Vagina (tissue), 2 donors: ENCODE measurements around the gene OMP. TPM values are rescaled to one million over a fixed set of nuclear protein-coding genes. Genes with fewer than 3 reads are reported as not detected.
A peak's percentile ranks its signal among the peaks of the same experiment; 100 is the strongest.

ENCODE experiments used
- DNase-seq, 2 donors: peaks; one replicate each; pipeline ENCODE4 v3.0.0-alpha.2; 2017; ENCODE audit errors: extremely low spot score in 2 of 2
- H3K27ac ChIP-seq: fragments of 200-600 bp; sonication (generic); one replicate; pipeline ENCODE4 v1.5.1; 2019
- H3K27me3 ChIP-seq: fragments of 200-600 bp; sonication (generic); one replicate; pipeline ENCODE4 v1.5.1; 2019
- H3K36me3 ChIP-seq, 2 donors: fragments of 200-600 bp; sonication (generic); one replicate each; pipeline ENCODE4 v1.5.1; 2017 to 2019
- H3K4me1 ChIP-seq: fragments of 200-600 bp; sonication (generic); one replicate; pipeline ENCODE4 v1.5.1; 2019
- H3K4me3 ChIP-seq, 2 donors: fragments of 200-600 bp; sonication (generic); 1 replicate in 1 of 2; 2 replicates in 1 of 2; pipeline ENCODE4 v1.5.1; 2016 to 2019
- H3K9me3 ChIP-seq: fragments of 200-600 bp; sonication (generic); one replicate; pipeline ENCODE4 v1.5.1; 2019
- POLR2A ChIP-seq, 2 donors: fragments of 450-650 bp; IDR thresholded peaks; one replicate each; pipeline ENCODE4 v1.6.1; 2017; ENCODE audit warnings: antibody characterized with exemption in 2 of 2, mild to moderate bottlenecking in 2 of 2, moderate library complexity in 2 of 2
- POLR2AphosphoS5 ChIP-seq, 2 donors: sonication (generic); formaldehyde crosslinking; IDR thresholded peaks; one replicate each; pipeline ENCODE4 v1.9.0; 2017; ENCODE audit warnings: antibody characterized with exemption in 2 of 2, mild to moderate bottlenecking in 2 of 2, low read depth in 1 of 2; ENCODE audit not compliant: insufficient read depth in 1 of 2
- intact Hi-C: fragments of 100-400 bp; cut with DNase I; formaldehyde crosslinking; loops from one replicate; pipeline ENCODE4 v1.15.1; 2023
- total RNA-seq: library from RNA; depleted of rRNA; stranded (reverse); fragments of >200 nt; gene quantifications from one replicate; pipeline ENCODE4 v1.2.3, GENCODE V29; 2016
- TF ChIP-seq, protein P1 (sequence below), 3 experiments: fragments of 450-650 bp in 2 of 3; fragments of 200-600 bp in 1 of 3; sonication (generic) in 1 of 3; IDR thresholded peaks; one replicate each; pipeline ENCODE4 v1.5.1; 2017 to 2019; ENCODE audit warnings: antibody characterized with exemption in 3 of 3, mild to moderate bottlenecking in 2 of 3, moderate library complexity in 2 of 3

OMP gene
- total RNA-seq, 1 donor from 2014 or later: not detected

DNA sequence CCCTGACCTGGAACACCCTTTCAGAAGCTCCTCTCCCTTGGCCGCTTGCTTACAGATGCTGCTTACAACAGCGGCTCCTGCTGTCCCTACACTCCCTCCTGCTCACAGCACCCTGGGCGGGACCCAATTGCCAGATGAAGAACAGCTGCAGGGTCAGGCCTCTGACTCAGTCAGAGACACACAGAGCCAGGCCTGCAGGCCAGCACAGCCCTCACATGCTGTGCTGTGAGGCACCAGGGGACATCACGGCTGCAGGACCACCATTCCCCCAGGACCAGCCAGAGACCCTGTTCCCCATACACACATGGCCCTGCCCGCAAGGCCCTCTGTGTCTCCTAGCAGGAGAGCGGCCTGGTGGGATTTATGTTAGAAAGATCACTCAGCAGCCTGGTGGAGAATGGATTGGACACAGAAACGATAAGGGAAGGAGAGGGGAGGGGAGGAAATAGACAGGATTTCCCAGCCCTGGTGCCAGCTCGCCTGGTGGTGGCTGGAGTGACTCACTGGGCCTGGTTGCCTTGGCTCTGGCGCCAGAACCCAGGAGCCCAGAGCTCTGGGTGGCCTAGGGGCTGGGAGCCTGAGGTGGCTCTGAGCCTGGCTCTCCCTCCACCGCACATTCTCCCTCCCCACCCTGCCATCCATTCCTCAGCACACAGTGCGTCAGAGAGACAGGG is 29.2 kb upstream of the OMP start:
- peak in 1 of 2 donors; percentile 97 for DNase-seq
- TF ChIP-seq POLR2AphosphoS5 (IDR thresholded peaks at IDR 0.05; ENCODE audit: insufficient read depth in 1 of 2, low read depth in 1 of 2) (peak; percentile 87 to 91), POLR2A (IDR thresholded peaks at IDR 0.05) (no peak)
- TF ChIP-seq, protein P1, sequence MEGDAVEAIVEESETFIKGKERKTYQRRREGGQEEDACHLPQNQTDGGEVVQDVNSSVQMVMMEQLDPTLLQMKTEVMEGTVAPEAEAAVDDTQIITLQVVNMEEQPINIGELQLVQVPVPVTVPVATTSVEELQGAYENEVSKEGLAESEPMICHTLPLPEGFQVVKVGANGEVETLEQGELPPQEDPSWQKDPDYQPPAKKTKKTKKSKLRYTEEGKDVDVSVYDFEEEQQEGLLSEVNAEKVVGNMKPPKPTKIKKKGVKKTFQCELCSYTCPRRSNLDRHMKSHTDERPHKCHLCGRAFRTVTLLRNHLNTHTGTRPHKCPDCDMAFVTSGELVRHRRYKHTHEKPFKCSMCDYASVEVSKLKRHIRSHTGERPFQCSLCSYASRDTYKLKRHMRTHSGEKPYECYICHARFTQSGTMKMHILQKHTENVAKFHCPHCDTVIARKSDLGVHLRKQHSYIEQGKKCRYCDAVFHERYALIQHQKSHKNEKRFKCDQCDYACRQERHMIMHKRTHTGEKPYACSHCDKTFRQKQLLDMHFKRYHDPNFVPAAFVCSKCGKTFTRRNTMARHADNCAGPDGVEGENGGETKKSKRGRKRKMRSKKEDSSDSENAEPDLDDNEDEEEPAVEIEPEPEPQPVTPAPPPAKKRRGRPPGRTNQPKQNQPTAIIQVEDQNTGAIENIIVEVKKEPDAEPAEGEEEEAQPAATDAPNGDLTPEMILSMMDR (IDR thresholded peaks at IDR 0.05): peak; percentile 35 to 43 (median 39)
- intact Hi-C loops: no loop called here
- Histone ChIP-seq H3K4me1 (peaks cover 45% of the 10 kb centered on the region), H3K27me3 (no peaks in the 10 kb centered on the region), H3K27ac (peak overlapping the region; percentile 93), H3K9me3 (no peaks in the 10 kb centered on the region), H3K4me3 (no peak overlapping the region), H3K36me3 (no peaks in the 10 kb centered on the region)

GRCh38 chr11:77074205-77074604 is 28.4 kb upstream of the OMP start:
- no peaks in the 10 kb centered on the region for H3K9me3 ChIP-seq
- no peak overlapping the region for H3K4me3 ChIP-seq
- H3K4me1 ChIP-seq: peaks cover 41% of the 10 kb centered on the region
- H3K27ac ChIP-seq: peak overlapping the region; percentile 93
- no peak for DNase-seq
- no peaks in the 10 kb centered on the region for H3K27me3 ChIP-seq
- TF ChIP-seq POLR2AphosphoS5 (IDR thresholded peaks at IDR 0.05; ENCODE audit: insufficient read depth in 1 of 2, low read depth in 1 of 2) (no peak), POLR2A (IDR thresholded peaks at IDR 0.05) (no peak)
- TF ChIP-seq, protein P1 (IDR thresholded peaks at IDR 0.05): no peak
- intact Hi-C loops: no loop called here
- H3K36me3 ChIP-seq: no peaks in the 10 kb centered on the region

- H3K27ac ChIP-seq: peak overlapping the region; percentile 93
- intact Hi-C loops: no loop called here
- H3K4me1 ChIP-seq: peaks cover 41% of the 10 kb centered on the region
- H3K9me3 ChIP-seq: no peaks in the 10 kb centered on the region
- no peaks in the 10 kb centered on the region for H3K36me3 ChIP-seq
- TF ChIP-seq, protein P1 (IDR thresholded peaks at IDR 0.05): no peak
- no peak overlapping the region for H3K4me3 ChIP-seq
- no peak for DNase-seq
- no peaks in the 10 kb centered on the region for H3K27me3 ChIP-seq
These were observed 27.9 kb upstream of the OMP start for GRCh38 chr11:77074626-77075221.

- peak overlapping the region; percentile 93 for H3K27ac ChIP-seq
- no peak for DNase-seq
- H3K36me3 ChIP-seq: no peaks in the 10 kb centered on the region
- no peaks in the 10 kb centered on the region for H3K9me3 ChIP-seq
- TF ChIP-seq POLR2AphosphoS5 (IDR thresholded peaks at IDR 0.05; ENCODE audit: insufficient read depth in 1 of 2, low read depth in 1 of 2): no peak
- peaks cover 41% of the 10 kb centered on the region for H3K4me1 ChIP-seq
- no peaks in the 10 kb centered on the region for H3K27me3 ChIP-seq
- H3K4me3 ChIP-seq: no peak overlapping the region
- intact Hi-C loops: no loop called here
These were observed 27.2 kb upstream of the OMP start for GRCh38 chr11:77075425-77075905.

DNA sequence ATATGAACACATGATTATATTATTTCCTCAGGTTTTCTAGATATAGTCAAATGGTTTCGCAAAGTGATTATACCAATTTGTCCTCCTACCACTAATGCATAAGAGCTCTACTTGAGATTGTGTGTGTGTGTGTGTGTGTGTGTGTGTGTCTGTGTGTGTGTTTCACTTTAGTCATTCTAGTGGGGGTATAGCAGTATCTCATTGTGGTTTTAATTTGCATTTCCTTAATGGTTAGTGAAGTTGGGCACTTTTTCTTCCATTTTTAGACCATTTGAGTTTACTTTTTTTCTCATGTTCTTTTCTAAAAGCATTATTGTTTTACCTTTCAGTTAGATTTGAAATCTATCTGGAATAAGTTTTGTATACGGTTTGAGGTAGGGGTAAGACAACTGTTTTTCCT is 23.0 kb upstream of the OMP start:
- intact Hi-C loops: loop anchor here (5.0 kb wide), 1 partner anchor 1377 kb away; no protein-coding TSS in a partner anchor
- Histone ChIP-seq H3K27ac (no peak overlapping the region), H3K36me3 (no peaks in the 10 kb centered on the region), H3K4me1 (peaks cover 33% of the 10 kb centered on the region), H3K27me3 (no peaks in the 10 kb centered on the region), H3K9me3 (no peaks in the 10 kb centered on the region), H3K4me3 (no peak overlapping the region)
- TF ChIP-seq POLR2A (IDR thresholded peaks at IDR 0.05) (no peak), POLR2AphosphoS5 (IDR thresholded peaks at IDR 0.05; ENCODE audit: insufficient read depth in 1 of 2, low read depth in 1 of 2) (no peak)
- TF ChIP-seq, protein P1 (IDR thresholded peaks at IDR 0.05): no peak
- no peak for DNase-seq
